Measurements from ENCODE around the gene ADAMTS12. TPM values are rescaled to one million over a fixed set of nuclear protein-coding genes. Genes with fewer than 3 reads are reported as not detected.

Gene ADAMTS12
- total RNA-seq, 1 experiment from 2014 or later = 6.2 TPM

DNA sequence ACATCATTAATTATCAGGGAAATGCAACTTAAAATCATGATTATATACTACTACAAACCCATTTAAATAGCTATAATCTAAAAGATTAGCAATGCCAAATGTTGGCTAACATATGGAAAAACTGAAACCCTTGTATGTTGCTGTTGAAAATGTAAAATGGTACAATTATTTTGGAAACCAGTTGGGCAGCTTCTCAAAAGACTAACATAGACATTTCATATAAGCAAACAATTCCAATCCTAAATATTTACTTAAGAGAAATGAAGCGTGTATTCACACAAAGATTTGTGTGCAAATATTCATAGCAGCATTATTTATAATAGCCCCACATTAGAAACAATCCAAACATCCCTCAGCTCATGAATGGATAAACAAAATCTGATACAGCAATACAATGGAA, 106.2 kb downstream of the ADAMTS12 start:
- H3K4me2 ChIP-seq (ENCODE audit: insufficient read depth, insufficient read length, low read length) = no peak overlapping the region
- Mint-ChIP-seq H3K27ac (no peak overlapping the region), H3K27me3 (ENCODE audit: low read depth) (no peaks in the 10 kb centered on the region), H3K4me3 (no peak overlapping the region), H3K4me1 (peaks cover 2 to 4% of the 10 kb centered on the region in 2 experiments; a peak in 3 of 4 replicates), H3K36me3 (ENCODE audit: insufficient read depth in 1 of 3, low read depth in 3 of 3) (peaks cover 8 to 20% (median 9%) of the 10 kb centered on the region in 3 experiments; a peak in 6 of 7 replicates), H3K9me3 (peaks cover 15% of the 10 kb centered on the region in 2 experiments)
- no peak overlapping the region for H2BK120ac ChIP-seq (ENCODE audit: low read depth, low read length, poor library complexity, severe bottlenecking)
- H3K27ac ChIP-seq (ENCODE audit: insufficient read length, low read depth, low read length) = no peak overlapping the region
- TF ChIP-seq CTCF (conservative IDR thresholded peaks at IDR 0.05) = no peak
- no peak overlapping the region for H3K9ac ChIP-seq (ENCODE audit: extremely low read depth, insufficient read length, low read length)
- no peak overlapping the region for H2BK15ac ChIP-seq (ENCODE audit: low read depth, low read length)
- H3K14ac ChIP-seq (ENCODE audit: insufficient read depth, low read length) = no peak overlapping the region
- no peak overlapping the region for H2AK5ac ChIP-seq (ENCODE audit: insufficient read length, low read length)
- no peak overlapping the region for H3K23ac ChIP-seq (ENCODE audit: insufficient read length, low read depth, low read length)
- H3K4me1 ChIP-seq (ENCODE audit: insufficient read depth, low read length) = peaks cover 2% of the 10 kb centered on the region; the same call in 1 of the 2 replicates
- H3K9me3 ChIP-seq (ENCODE audit: control insufficient read depth, low read depth, low read length) = no peaks in the 10 kb centered on the region
- H2BK5ac ChIP-seq (ENCODE audit: insufficient read length, low read length) = no peak overlapping the region
- H2AFZ ChIP-seq (ENCODE audit: low read length) = no peak overlapping the region
- H4K8ac ChIP-seq (replicated peaks; ENCODE audit: insufficient read length, low read depth, low read length) = no peak overlapping the region
- WGBS (ENCODE audit: extremely low coverage, insufficient read length, low lambda C conversion rate) = no CpG with 5 or more reads among the region's 1 CpG
- H3K4ac ChIP-seq (ENCODE audit: low read depth, low read length) = no peak overlapping the region
- no peak overlapping the region for H3T11ph ChIP-seq (ENCODE audit: low read length)
- no peaks in the 10 kb centered on the region for H3K27me3 ChIP-seq (ENCODE audit: insufficient read depth, low read length)
- no peak overlapping the region for H2BK20ac ChIP-seq (ENCODE audit: low read depth, low read length, poor library complexity, severe bottlenecking)
- H4K91ac ChIP-seq (ENCODE audit: insufficient read length, low read depth, low read length) = no peak overlapping the region
- no peak for DNase-seq
- H3K79me2 ChIP-seq (ENCODE audit: insufficient read depth, low read length) = peaks cover 2% of the 10 kb centered on the region; the same call in 1 of the 2 replicates
- no peak overlapping the region for H3K56ac ChIP-seq (ENCODE audit: insufficient read length, low read depth, low read length)
- H4K5ac ChIP-seq (ENCODE audit: insufficient read length, low read depth, low read length) = no peak overlapping the region
- H2BK12ac ChIP-seq (ENCODE audit: insufficient read length, low read depth, low read length) = no peak overlapping the region
- H3K23me2 ChIP-seq (ENCODE audit: insufficient read length, low read depth, low read length, poor library complexity, severe bottlenecking) = no peaks in the 10 kb centered on the region
- H3K79me1 ChIP-seq (ENCODE audit: insufficient read depth, low read depth, low read length, poor library complexity, severe bottlenecking) = no peaks in the 10 kb centered on the region
- H3K18ac ChIP-seq (ENCODE audit: insufficient read length, low read depth, low read length) = no peak overlapping the region
- H4K20me1 ChIP-seq (ENCODE audit: control insufficient read depth, insufficient read depth, insufficient read length) = no peaks in the 10 kb centered on the region

Data from H9 (cell line).